Liver (tissue), 9 donors: Measurements from ENCODE around the gene RTP5. TPM values are rescaled to one million over a fixed set of nuclear protein-coding genes. Genes with fewer than 3 reads are reported as not detected.

Experiments used
- DNase-seq: peaks from one replicate; pipeline ENCODE4 v3.0.0-alpha.2; 2017; ENCODE audit warnings: low spot score
- H3K27ac ChIP-seq, 2 donors: one replicate each; pipeline ENCODE4 v1.7.0; 2013; ENCODE audit warnings: inconsistent platforms in 2 of 2, low read length in 2 of 2, control low read depth in 1 of 2, low read depth in 1 of 2, mild to moderate bottlenecking in 1 of 2
- H3K27me3 ChIP-seq, 4 donors: one replicate each; pipeline versions ENCODE4 v1.6.1 to v1.7.0; 2013; ENCODE audit warnings: low read length in 3 of 4, inconsistent platforms in 1 of 4, mild to moderate bottlenecking in 1 of 4, moderate library complexity in 1 of 4; ENCODE audit not compliant: control insufficient read depth in 4 of 4, insufficient read depth in 4 of 4
- H3K36me3 ChIP-seq, 4 donors: one replicate each; pipeline versions ENCODE4 v1.6.1 to v1.7.0; 2013; ENCODE audit warnings: low read length in 3 of 4, mild to moderate bottlenecking in 3 of 4, low read depth in 1 of 4, moderate library complexity in 1 of 4; ENCODE audit not compliant: control insufficient read depth in 4 of 4, insufficient read depth in 3 of 4
- H3K4me1 ChIP-seq, 4 donors: one replicate each; pipeline versions ENCODE4 v1.6.1 to v1.7.0; 2013; ENCODE audit warnings: low read length in 3 of 4, mild to moderate bottlenecking in 3 of 4, moderate library complexity in 1 of 4; ENCODE audit not compliant: control insufficient read depth in 4 of 4, insufficient read depth in 4 of 4
- H3K4me3 ChIP-seq, 3 donors: one replicate each; pipeline versions ENCODE4 v1.6.1 to v1.7.0; 2013; ENCODE audit warnings: low read length in 3 of 3, control low read depth in 1 of 3, low read depth in 1 of 3, mild to moderate bottlenecking in 1 of 3
- H3K9ac ChIP-seq, 2 donors: one replicate each; pipeline ENCODE4 v1.7.0; 2013; ENCODE audit warnings: low read length in 2 of 2, mild to moderate bottlenecking in 2 of 2, moderate library complexity in 2 of 2, control low read depth in 1 of 2, low read depth in 1 of 2
- H3K9me3 ChIP-seq, 4 donors: one replicate each; pipeline versions ENCODE4 v1.6.1 to v1.7.0; 2013; ENCODE audit warnings: low read length in 3 of 4; ENCODE audit not compliant: control insufficient read depth in 4 of 4
- FOXA1 ChIP-seq: IDR thresholded peaks from 2 replicates; pipeline ENCODE4 v1.6.1; 2016; ENCODE audit warnings: antibody characterized with exemption
- FOXA2 ChIP-seq: IDR thresholded peaks from 2 replicates; pipeline ENCODE4 v1.6.1; 2016; ENCODE audit warnings: antibody characterized with exemption
- HNF4A ChIP-seq, 2 donors: conservative IDR thresholded peaks; 2 replicates each; pipeline ENCODE4 v1.6.1; 2016; ENCODE audit warnings: antibody characterized with exemption in 2 of 2, mild to moderate bottlenecking in 2 of 2
- HNF4G ChIP-seq: IDR thresholded peaks from 2 replicates; pipeline ENCODE4 v1.6.1; 2016; ENCODE audit warnings: antibody characterized with exemption
- JUND ChIP-seq, 2 donors: IDR thresholded peaks; 2 replicates each; pipeline ENCODE4 v1.6.1; 2016; ENCODE audit warnings: antibody characterized with exemption in 2 of 2
- MAX ChIP-seq: IDR thresholded peaks from 2 replicates; pipeline ENCODE4 v1.6.1; 2016; ENCODE audit warnings: antibody characterized with exemption
- NR2F2 ChIP-seq: IDR thresholded peaks from 2 replicates; pipeline ENCODE4 v1.6.1; 2016; ENCODE audit warnings: antibody characterized with exemption
- RXRA ChIP-seq, 2 donors: IDR thresholded peaks; 2 replicates each; pipeline ENCODE4 v1.6.1; 2017 to 2018; ENCODE audit warnings: antibody characterized with exemption in 2 of 2, mild to moderate bottlenecking in 1 of 2
- SP1 ChIP-seq: IDR thresholded peaks from 2 replicates; pipeline ENCODE4 v1.6.1; 2018; ENCODE audit warnings: antibody characterized with exemption, mild to moderate bottlenecking
- YY1 ChIP-seq: IDR thresholded peaks from 2 replicates; pipeline ENCODE4 v1.6.1; 2016; ENCODE audit warnings: antibody characterized with exemption, mild to moderate bottlenecking
- WGBS: extraction: QIAGEN DNeasy Blood & Tissue Kit; methylation state at CpG from one replicate; pipeline ENCODE4 v1.1.7; 2013; 5-methylcytosine and 5-hydroxymethylcytosine counted together
- polyA plus RNA-seq, 2 donors: library from polyadenylated mRNA; stranded (reverse) in 1 of 2; unstranded in 1 of 2; fragments of 200-250 nt in 1 of 2; fragments of >200 nt in 1 of 2; fragmentation: Nextera tagmentation in 1 of 2; extraction: Ambion mirVana in 1 of 2; gene quantifications; one replicate each; pipeline versions ENCODE4 v1.2.1 to v1.2.3, GENCODE V29; 2013 to 2015
- total RNA-seq, 2 donors: library from RNA; depleted of rRNA; stranded (reverse); fragments of >200 nt; gene quantifications; one replicate each; pipeline ENCODE4 v1.2.3, GENCODE V29; 2014
- TF ChIP-seq, protein P1 (sequence below): fragments of 150-350 bp; IDR thresholded peaks from 2 replicates; pipeline ENCODE4 v1.5.1; 2017; ENCODE audit warnings: improper control_type of control experiment, low read depth, low read length; ENCODE audit not compliant: missing input control
- TF ChIP-seq, protein P2 (sequence below): IDR thresholded peaks from 2 replicates; pipeline ENCODE4 v1.6.1; 2016; ENCODE audit warnings: antibody characterized with exemption, mild to moderate bottlenecking
- TF ChIP-seq, protein P3 (sequence below): IDR thresholded peaks from 2 replicates; pipeline ENCODE4 v1.6.1; 2016; ENCODE audit warnings: antibody characterized with exemption
- TF ChIP-seq, protein P4 (sequence below): IDR thresholded peaks from 2 replicates; pipeline ENCODE4 v1.6.1; 2016; ENCODE audit warnings: antibody characterized with exemption
- donor health status: healthy.
- donor health status: healthy.
- donor health status: healthy.
- donor health status: healthy.
- donor health status: healthy.

The RTP5 gene
- total and polyA plus RNA-seq, 4 donors: under 0.01 to 0.03 TPM; not detected in 2

GRCh38 chr2:241911551-241911950 is 42.0 kb downstream of the RTP5 start (continued):
- TF ChIP-seq, protein P1, sequence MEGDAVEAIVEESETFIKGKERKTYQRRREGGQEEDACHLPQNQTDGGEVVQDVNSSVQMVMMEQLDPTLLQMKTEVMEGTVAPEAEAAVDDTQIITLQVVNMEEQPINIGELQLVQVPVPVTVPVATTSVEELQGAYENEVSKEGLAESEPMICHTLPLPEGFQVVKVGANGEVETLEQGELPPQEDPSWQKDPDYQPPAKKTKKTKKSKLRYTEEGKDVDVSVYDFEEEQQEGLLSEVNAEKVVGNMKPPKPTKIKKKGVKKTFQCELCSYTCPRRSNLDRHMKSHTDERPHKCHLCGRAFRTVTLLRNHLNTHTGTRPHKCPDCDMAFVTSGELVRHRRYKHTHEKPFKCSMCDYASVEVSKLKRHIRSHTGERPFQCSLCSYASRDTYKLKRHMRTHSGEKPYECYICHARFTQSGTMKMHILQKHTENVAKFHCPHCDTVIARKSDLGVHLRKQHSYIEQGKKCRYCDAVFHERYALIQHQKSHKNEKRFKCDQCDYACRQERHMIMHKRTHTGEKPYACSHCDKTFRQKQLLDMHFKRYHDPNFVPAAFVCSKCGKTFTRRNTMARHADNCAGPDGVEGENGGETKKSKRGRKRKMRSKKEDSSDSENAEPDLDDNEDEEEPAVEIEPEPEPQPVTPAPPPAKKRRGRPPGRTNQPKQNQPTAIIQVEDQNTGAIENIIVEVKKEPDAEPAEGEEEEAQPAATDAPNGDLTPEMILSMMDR: no peak
- TF ChIP-seq MAX: no peak

GRCh38 chr2:241912021-241912555 is 42.6 kb downstream of the RTP5 start:
- Histone ChIP-seq H3K9ac (no peak overlapping the region), H3K27ac (no peak overlapping the region), H3K4me1 (peaks cover 3 to 10% (median 7%) of the 10 kb centered on the region in 4 donors), H3K36me3 (no peaks in the 10 kb centered on the region), H3K27me3 (no peaks in the 10 kb centered on the region), H3K9me3 (no peaks in the 10 kb centered on the region), H3K4me3 (no peak overlapping the region)
- no peak for TF ChIP-seq NR2F2
- TF ChIP-seq RXRA (IDR thresholded peaks at IDR 0.05): no peak
- TF ChIP-seq HNF4G: no peak
- no peak for TF ChIP-seq SP1
- no peak for TF ChIP-seq FOXA2
- TF ChIP-seq, protein P1: no peak
- no peak for TF ChIP-seq FOXA1
- TF ChIP-seq, protein P2, sequence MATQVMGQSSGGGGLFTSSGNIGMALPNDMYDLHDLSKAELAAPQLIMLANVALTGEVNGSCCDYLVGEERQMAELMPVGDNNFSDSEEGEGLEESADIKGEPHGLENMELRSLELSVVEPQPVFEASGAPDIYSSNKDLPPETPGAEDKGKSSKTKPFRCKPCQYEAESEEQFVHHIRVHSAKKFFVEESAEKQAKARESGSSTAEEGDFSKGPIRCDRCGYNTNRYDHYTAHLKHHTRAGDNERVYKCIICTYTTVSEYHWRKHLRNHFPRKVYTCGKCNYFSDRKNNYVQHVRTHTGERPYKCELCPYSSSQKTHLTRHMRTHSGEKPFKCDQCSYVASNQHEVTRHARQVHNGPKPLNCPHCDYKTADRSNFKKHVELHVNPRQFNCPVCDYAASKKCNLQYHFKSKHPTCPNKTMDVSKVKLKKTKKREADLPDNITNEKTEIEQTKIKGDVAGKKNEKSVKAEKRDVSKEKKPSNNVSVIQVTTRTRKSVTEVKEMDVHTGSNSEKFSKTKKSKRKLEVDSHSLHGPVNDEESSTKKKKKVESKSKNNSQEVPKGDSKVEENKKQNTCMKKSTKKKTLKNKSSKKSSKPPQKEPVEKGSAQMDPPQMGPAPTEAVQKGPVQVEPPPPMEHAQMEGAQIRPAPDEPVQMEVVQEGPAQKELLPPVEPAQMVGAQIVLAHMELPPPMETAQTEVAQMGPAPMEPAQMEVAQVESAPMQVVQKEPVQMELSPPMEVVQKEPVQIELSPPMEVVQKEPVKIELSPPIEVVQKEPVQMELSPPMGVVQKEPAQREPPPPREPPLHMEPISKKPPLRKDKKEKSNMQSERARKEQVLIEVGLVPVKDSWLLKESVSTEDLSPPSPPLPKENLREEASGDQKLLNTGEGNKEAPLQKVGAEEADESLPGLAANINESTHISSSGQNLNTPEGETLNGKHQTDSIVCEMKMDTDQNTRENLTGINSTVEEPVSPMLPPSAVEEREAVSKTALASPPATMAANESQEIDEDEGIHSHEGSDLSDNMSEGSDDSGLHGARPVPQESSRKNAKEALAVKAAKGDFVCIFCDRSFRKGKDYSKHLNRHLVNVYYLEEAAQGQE: no peak
- TF ChIP-seq, protein P3, sequence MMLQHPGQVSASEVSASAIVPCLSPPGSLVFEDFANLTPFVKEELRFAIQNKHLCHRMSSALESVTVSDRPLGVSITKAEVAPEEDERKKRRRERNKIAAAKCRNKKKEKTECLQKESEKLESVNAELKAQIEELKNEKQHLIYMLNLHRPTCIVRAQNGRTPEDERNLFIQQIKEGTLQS: no peak
- 90% methylated on average over 17 of the region's 17 CpGs for WGBS
- no peak for DNase-seq

- H3K9ac ChIP-seq: no peak overlapping the region
- no peak overlapping the region for H3K27ac ChIP-seq
- DNase-seq: no peak
- no peaks in the 10 kb centered on the region for H3K9me3 ChIP-seq
- 91% methylated on average over 4 of the region's 4 CpGs for WGBS
- no peak overlapping the region for H3K4me3 ChIP-seq
- peaks cover 3 to 10% (median 7%) of the 10 kb centered on the region in 4 donors for H3K4me1 ChIP-seq
- no peaks in the 10 kb centered on the region for H3K27me3 ChIP-seq
- H3K36me3 ChIP-seq: no peaks in the 10 kb centered on the region
- no peak for TF ChIP-seq HNF4A (conservative IDR thresholded peaks at IDR 0.05)
- TF ChIP-seq, protein P3: no peak
- TF ChIP-seq, protein P4, sequence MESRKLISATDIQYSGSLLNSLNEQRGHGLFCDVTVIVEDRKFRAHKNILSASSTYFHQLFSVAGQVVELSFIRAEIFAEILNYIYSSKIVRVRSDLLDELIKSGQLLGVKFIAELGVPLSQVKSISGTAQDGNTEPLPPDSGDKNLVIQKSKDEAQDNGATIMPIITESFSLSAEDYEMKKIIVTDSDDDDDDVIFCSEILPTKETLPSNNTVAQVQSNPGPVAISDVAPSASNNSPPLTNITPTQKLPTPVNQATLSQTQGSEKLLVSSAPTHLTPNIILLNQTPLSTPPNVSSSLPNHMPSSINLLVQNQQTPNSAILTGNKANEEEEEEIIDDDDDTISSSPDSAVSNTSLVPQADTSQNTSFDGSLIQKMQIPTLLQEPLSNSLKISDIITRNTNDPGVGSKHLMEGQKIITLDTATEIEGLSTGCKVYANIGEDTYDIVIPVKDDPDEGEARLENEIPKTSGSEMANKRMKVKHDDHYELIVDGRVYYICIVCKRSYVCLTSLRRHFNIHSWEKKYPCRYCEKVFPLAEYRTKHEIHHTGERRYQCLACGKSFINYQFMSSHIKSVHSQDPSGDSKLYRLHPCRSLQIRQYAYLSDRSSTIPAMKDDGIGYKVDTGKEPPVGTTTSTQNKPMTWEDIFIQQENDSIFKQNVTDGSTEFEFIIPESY: no peak
- TF ChIP-seq MAX: no peak
- TF ChIP-seq YY1: no peak
- TF ChIP-seq, protein P2: no peak
- TF ChIP-seq JUND (IDR thresholded peaks at IDR 0.05): no peak
- TF ChIP-seq NR2F2: no peak
- no peak for TF ChIP-seq FOXA2
- TF ChIP-seq FOXA1: no peak
- TF ChIP-seq HNF4G: no peak
- TF ChIP-seq RXRA (IDR thresholded peaks at IDR 0.05): no peak
Measured at GRCh38 chr2:241913703-241914102, 44.2 kb downstream of the RTP5 start.
